ENCODE data around the gene RNASE11. TPM values are rescaled to one million over a fixed set of nuclear protein-coding genes. Genes with fewer than 3 reads are reported as not detected.

The RNASE11 gene
- total RNA-seq, 1 experiment from 2014 or later: not detected

- Histone ChIP-seq H3K9me3 (no peaks in the 10 kb centered on the region), H3K4me1 (no peaks in the 10 kb centered on the region), H3K4me3 (ENCODE audit: low read depth, low read length) (no peak overlapping the region), H3K36me3 (ENCODE audit: control insufficient read depth, insufficient read depth, low read length) (no peaks in the 10 kb centered on the region), H3K27me3 (replicated peaks; ENCODE audit: control insufficient read depth, insufficient read depth, low read length) (no peaks in the 10 kb centered on the region)
- POLR2A ChIA-PET: no interaction called here
- no peak for TF ChIP-seq CTCF (IDR thresholded peaks at IDR 0.05; ENCODE audit: insufficient read depth in 1 of 2, low read depth in 1 of 2, low read length in 1 of 2, severe bottlenecking in 1 of 2, unreplicated experiment in 1 of 2)
- Mint-ChIP-seq H3K27me3 (ENCODE audit: insufficient read depth, unreplicated experiment) (no peaks in the 10 kb centered on the region), H3K36me3 (ENCODE audit: insufficient read depth, unreplicated experiment) (no peaks in the 10 kb centered on the region), H3K4me1 (ENCODE audit: low read depth, unreplicated experiment) (peaks cover 6% of the 10 kb centered on the region), H3K4me3 (ENCODE audit: unreplicated experiment) (no peak overlapping the region), H3K27ac (ENCODE audit: unreplicated experiment) (no peak overlapping the region), H3K9me3 (ENCODE audit: unreplicated experiment) (no peaks in the 10 kb centered on the region)
- intact Hi-C loops (cut with micrococcal nuclease; ENCODE audit: unreplicated experiment): loop anchor here (2.0 kb wide), 1 partner anchor 195 kb away; the partner anchor contains the start of gene TEP1
- BruUV-seq (replicated peaks): no TSS peak
- CTCF ChIA-PET: interaction anchor here (0.6 kb wide), 1 partner anchor 12 kb away, joined by 3 read pairs; no protein-coding TSS in a partner anchor
- no peak for DNase-seq
Measured at GRCh38 chr14:20607617-20608016, 19.8 kb upstream of the RNASE11 start.

- H3K4me1 ChIP-seq: no peaks in the 10 kb centered on the region
- intact Hi-C loops (cut with micrococcal nuclease; ENCODE audit: unreplicated experiment): loop anchor here (1.0 to 2.0 kb wide), 2 partner anchors 76 to 194 kb away; partner anchors contain the start of gene TEP1
- TF ChIP-seq CTCF (IDR thresholded peaks at IDR 0.05; ENCODE audit: insufficient read depth in 1 of 2, low read depth in 1 of 2, low read length in 1 of 2, severe bottlenecking in 1 of 2, unreplicated experiment in 1 of 2): no peak
Measured at GRCh38 chr14:20606902-20607242, 19.1 kb upstream of the RNASE11 start.

GRCh38 chr14:20606190-20606901 lies 18.5 kb upstream of the RNASE11 start:
- H3K36me3 ChIP-seq (ENCODE audit: control insufficient read depth, insufficient read depth, low read length): no peaks in the 10 kb centered on the region
- H3K4me1 ChIP-seq: no peaks in the 10 kb centered on the region
- intact Hi-C loops (cut with micrococcal nuclease; ENCODE audit: unreplicated experiment): loop anchor here (1.0 to 2.0 kb wide), 2 partner anchors 75 to 194 kb away; partner anchors contain the start of gene TEP1
- Mint-ChIP-seq H3K36me3 (ENCODE audit: insufficient read depth, unreplicated experiment) (no peaks in the 10 kb centered on the region), H3K9me3 (ENCODE audit: unreplicated experiment) (no peaks in the 10 kb centered on the region), H3K27ac (ENCODE audit: unreplicated experiment) (no peak overlapping the region), H3K4me3 (ENCODE audit: unreplicated experiment) (no peak overlapping the region), H3K27me3 (ENCODE audit: insufficient read depth, unreplicated experiment) (no peaks in the 10 kb centered on the region), H3K4me1 (ENCODE audit: low read depth, unreplicated experiment) (peaks cover 6% of the 10 kb centered on the region)
- no peak overlapping the region for H3K4me3 ChIP-seq (ENCODE audit: low read depth, low read length)
- peak; percentile 52 to 79 for TF ChIP-seq CTCF (IDR thresholded peaks at IDR 0.05; ENCODE audit: insufficient read depth in 1 of 2, low read depth in 1 of 2, low read length in 1 of 2, severe bottlenecking in 1 of 2, unreplicated experiment in 1 of 2)
- peak; percentile 68 to 73 for DNase-seq
- POLR2A ChIA-PET: interaction anchor here (0.5 kb wide), 1 partner anchor 189 kb away, joined by 6 read pairs; no protein-coding TSS in a partner anchor
- no peaks in the 10 kb centered on the region for H3K9me3 ChIP-seq
- no TSS peak for BruUV-seq (replicated peaks)
- CTCF ChIA-PET: interaction anchor here (0.6 to 1.1 kb wide), 2 partner anchors 191 to 260 kb away, joined by 3 read pairs; no protein-coding TSS in a partner anchor
- H3K27me3 ChIP-seq (replicated peaks; ENCODE audit: control insufficient read depth, insufficient read depth, low read length): no peaks in the 10 kb centered on the region

More at GRCh38 chr14:20606902-20607242, 19.1 kb upstream of the RNASE11 start:
- DNase-seq: no peak
- BruUV-seq (replicated peaks): no TSS peak
- Histone ChIP-seq H3K9me3 (no peaks in the 10 kb centered on the region), H3K36me3 (ENCODE audit: control insufficient read depth, insufficient read depth, low read length) (no peaks in the 10 kb centered on the region), H3K27me3 (replicated peaks; ENCODE audit: control insufficient read depth, insufficient read depth, low read length) (no peaks in the 10 kb centered on the region), H3K4me3 (ENCODE audit: low read depth, low read length) (no peak overlapping the region)
- H3K27me3 Mint-ChIP-seq (ENCODE audit: insufficient read depth, unreplicated experiment): no peaks in the 10 kb centered on the region
- H3K36me3 Mint-ChIP-seq (ENCODE audit: insufficient read depth, unreplicated experiment): no peaks in the 10 kb centered on the region
- no peak overlapping the region for H3K4me3 Mint-ChIP-seq (ENCODE audit: unreplicated experiment)
- peaks cover 6% of the 10 kb centered on the region for H3K4me1 Mint-ChIP-seq (ENCODE audit: low read depth, unreplicated experiment)
- CTCF ChIA-PET: interaction anchor here (0.6 to 1.1 kb wide), 2 partner anchors 191 to 260 kb away, joined by 3 read pairs; no protein-coding TSS in a partner anchor
- no peak overlapping the region for H3K27ac Mint-ChIP-seq (ENCODE audit: unreplicated experiment)
- no peaks in the 10 kb centered on the region for H3K9me3 Mint-ChIP-seq (ENCODE audit: unreplicated experiment)
- POLR2A ChIA-PET: interaction anchor here (0.5 kb wide), 1 partner anchor 189 kb away, joined by 6 read pairs; no protein-coding TSS in a partner anchor

Measured in Caco-2 (cell line).